GM19025 (cell line): Measurements from ENCODE around the gene PALMD.

ENCODE experiments used
- ATAC-seq: cut with Tn5 transposase; IDR thresholded peaks from one replicate; pipeline ENCODE4 v1.9.1; 2021; ENCODE audit warnings: mild to moderate bottlenecking, low read depth, moderate library complexity; ENCODE audit not compliant: unreplicated experiment

Gene PALMD

GRCh38 chr1:99634971-99635624, 10.8 kb upstream of the PALMD start:
- no peak for ATAC-seq

- ATAC-seq: no peak
Observed at GRCh38 chr1:99635664-99636063, 10.2 kb upstream of the PALMD start.

GRCh38 chr1:99636647-99637175, 9.2 kb upstream of the PALMD start:
- no peak for ATAC-seq

- ATAC-seq: no peak
Observed at GRCh38 chr1:99638853-99639252, 7.1 kb upstream of the PALMD start.

GRCh38 chr1:99639408-99639807, 6.5 kb upstream of the PALMD start:
- no peak for ATAC-seq

- ATAC-seq: no peak
Observed at GRCh38 chr1:99639945-99640344, 6.0 kb upstream of the PALMD start.

- no peak for ATAC-seq
Observed at GRCh38 chr1:99640672-99641071, 5.2 kb upstream of the PALMD start.

GRCh38 chr1:99641558-99641957, 4.4 kb upstream of the PALMD start:
- no peak for ATAC-seq

- no peak for ATAC-seq
Observed at GRCh38 chr1:99642053-99642452, 3.9 kb upstream of the PALMD start.

- no peak for ATAC-seq
Observed at GRCh38 chr1:99643021-99643779, 2.7 kb upstream of the PALMD start.

GRCh38 chr1:99644279-99645004, 1.5 kb upstream of the PALMD start:
- ATAC-seq: no peak

GRCh38 chr1:99645203-99645602, 710 bp upstream of the PALMD start:
- no peak for ATAC-seq

GRCh38 chr1:99646868-99647267, 955 bp downstream of the PALMD start:
- no peak for ATAC-seq

GRCh38 chr1:99647490-99647889, 1.6 kb downstream of the PALMD start:
- ATAC-seq: no peak

- ATAC-seq: no peak
Observed at GRCh38 chr1:99648107-99648506, 2.2 kb downstream of the PALMD start.

- no peak for ATAC-seq
Observed at GRCh38 chr1:99650030-99650429, 4.1 kb downstream of the PALMD start.

GRCh38 chr1:99650773-99651437, 5.0 kb downstream of the PALMD start:
- no peak for ATAC-seq

GRCh38 chr1:99652881-99653281, 7.0 kb downstream of the PALMD start:
- ATAC-seq: no peak

- no peak for ATAC-seq
Observed at GRCh38 chr1:99655376-99655775, 9.5 kb downstream of the PALMD start.

- ATAC-seq: no peak
Observed at GRCh38 chr1:99656701-99657100, 10.8 kb downstream of the PALMD start.
